Inflammatory macrophage (primary cell): ENCODE data around the gene CD2AP.
"Not testable (repeated sequence)": the region's sequence is repeated elsewhere in the genome, so short reads cannot be mapped to it uniquely, and the experiment has no call there.

Source experiments
- DNase-seq, 2 donors: peaks; one replicate each; pipeline ENCODE4 v3.0.0-alpha.2; 2020 to 2022
- total RNA-seq, 18 experiments: gene quantifications; one replicate each; lab custom pipeline; 2026; ENCODE audit warnings: mixed read lengths in 6 of 18, inconsistent platforms in 2 of 18; lab: John Stamatoyannopoulos, UW

CD2AP gene
- 44.6 to 71.6 (median 49.0) reads per million in 18 experiments for total RNA-seq

GRCh38 chr6:47477497-47478232 lies at the start of gene CD2AP:
Gene CD2AP (plus strand): TSS chr6:47477789. CDS start chr6:47478245, 456 bp downstream.
- peak; percentile 52 to 67 for DNase-seq

- no peak for DNase-seq
Observed at GRCh38 chr6:47428288-47428687, 49.3 kb upstream of the CD2AP start.

GRCh38 chr6:47428746-47429664 lies 48.6 kb upstream of the CD2AP start:
- DNase-seq: no peak

GRCh38 chr6:47434372-47435253 lies 43.0 kb upstream of the CD2AP start:
- DNase-seq: no peak

- DNase-seq: no peak
Observed at GRCh38 chr6:47435254-47435612, 42.4 kb upstream of the CD2AP start.

- peak; percentile 75 to 80 for DNase-seq
Observed at GRCh38 chr6:47437592-47437991, 40.0 kb upstream of the CD2AP start.

- peak; percentile 86 to 90 for DNase-seq
Observed at GRCh38 chr6:47438481-47439347, 38.9 kb upstream of the CD2AP start.

GRCh38 chr6:47439348-47439668 lies 38.3 kb upstream of the CD2AP start:
- DNase-seq: no peak

GRCh38 chr6:47440719-47441118 lies 36.9 kb upstream of the CD2AP start:
- DNase-seq: peak; percentile 60 to 76

GRCh38 chr6:47444964-47445363 lies 32.6 kb upstream of the CD2AP start:
- not testable (repeated sequence) for DNase-seq

GRCh38 chr6:47446669-47447330 lies 30.8 kb upstream of the CD2AP start:
- DNase-seq: peak; percentile 40 to 56

- no peak for DNase-seq
Observed at GRCh38 chr6:47447722-47448121, 29.9 kb upstream of the CD2AP start.

GRCh38 chr6:47451162-47451561 lies 26.4 kb upstream of the CD2AP start:
- DNase-seq: no peak

- no peak for DNase-seq
Observed at GRCh38 chr6:47452899-47453298, 24.7 kb upstream of the CD2AP start.

GRCh38 chr6:47453372-47453936 lies 24.1 kb upstream of the CD2AP start:
- no peak for DNase-seq

- no peak for DNase-seq
Observed at GRCh38 chr6:47454713-47455396, 22.7 kb upstream of the CD2AP start.

- no peak for DNase-seq
Observed at GRCh38 chr6:47455533-47456209, 21.9 kb upstream of the CD2AP start.

- DNase-seq: no peak
Observed at GRCh38 chr6:47456536-47456975, 21.0 kb upstream of the CD2AP start.

- no peak for DNase-seq
Observed at GRCh38 chr6:47457370-47457769, 20.2 kb upstream of the CD2AP start.

- no peak for DNase-seq
Observed at GRCh38 chr6:47464052-47464451, 13.5 kb upstream of the CD2AP start.
